HepG2 (cell line): ENCODE results near the gene TBX10. TPM values are rescaled to one million over a fixed set of nuclear protein-coding genes. Genes with fewer than 3 reads are reported as not detected.

Experiments used
- FOXM1 ChIP-seq: sonication (generic); formaldehyde crosslinking; IDR thresholded peaks from 2 replicates; pipeline ENCODE4 v1.5.0; 2020; ENCODE audit warnings: missing genetic modification reagents
- JUND ChIP-seq: sonication (generic); formaldehyde crosslinking; IDR thresholded peaks from 2 replicates; pipeline ENCODE4 v1.8.0; 2022; ENCODE audit warnings: mild to moderate bottlenecking, missing genetic modification reagents
- LRRFIP1 ChIP-seq: sonication (generic); formaldehyde crosslinking; conservative IDR thresholded peaks from 2 replicates; pipeline ENCODE4 v1.4.0; 2020; ENCODE audit warnings: missing genetic modification reagents
- MYPOP ChIP-seq: sonication (generic); formaldehyde crosslinking; IDR thresholded peaks from 2 replicates; pipeline ENCODE4 v1.8.1; 2023; ENCODE audit warnings: mild to moderate bottlenecking, moderate library complexity, missing genetic modification reagents
- PITX1 ChIP-seq: sonication (generic); formaldehyde crosslinking; IDR thresholded peaks from 2 replicates; pipeline ENCODE4 v1.5.1; 2020; ENCODE audit warnings: mild to moderate bottlenecking, missing genetic modification reagents
- POLR2AphosphoS5 ChIP-seq: IDR thresholded peaks from 2 replicates; pipeline ENCODE4 v1.6.1; 2012; ENCODE audit warnings: low read depth, low read length
- PRDM15 ChIP-seq: sonication (generic); formaldehyde crosslinking; IDR thresholded peaks from 2 replicates; pipeline ENCODE4 v1.4.0; 2020; ENCODE audit warnings: missing genetic modification reagents
- PRMT3 ChIP-seq: sonication (generic); formaldehyde crosslinking; IDR thresholded peaks from 2 replicates; pipeline ENCODE4 v1.8.1; 2022; ENCODE audit warnings: low read depth, mild to moderate bottlenecking, moderate library complexity, missing genetic modification reagents, borderline replicate concordance
- RARA ChIP-seq: IDR thresholded peaks from 2 replicates; pipeline ENCODE4 v1.6.1; 2016; ENCODE audit warnings: missing genetic modification reagents, missing compliant biosample characterization
- RBFOX2 ChIP-seq: fragments of 200-400 bp; formaldehyde crosslinking; IDR thresholded peaks from 2 replicates; pipeline ENCODE4 v1.6.1; 2017; ENCODE audit warnings: low read depth, mild to moderate bottlenecking, low read length
- SNAI1 ChIP-seq: sonication (generic); formaldehyde crosslinking; IDR thresholded peaks from 2 replicates; pipeline ENCODE4 v1.5.0; 2020; ENCODE audit warnings: mild to moderate bottlenecking, missing genetic modification reagents, borderline replicate concordance
- SP5 ChIP-seq: IDR thresholded peaks from 2 replicates; pipeline ENCODE4 v1.6.1; 2016; ENCODE audit warnings: low read depth, borderline replicate concordance
- ZMYM3 ChIP-seq: sonication (generic); formaldehyde crosslinking; IDR thresholded peaks from 2 replicates; pipeline ENCODE4 v1.5.1; 2020; ENCODE audit warnings: mild to moderate bottlenecking, missing genetic modification reagents
- ZNF20 ChIP-seq: sonication (generic); formaldehyde crosslinking; IDR thresholded peaks from 2 replicates; pipeline ENCODE4 v1.4.0; 2020; ENCODE audit warnings: mild to moderate bottlenecking, moderate library complexity, missing genetic modification reagents
- ZNF205 ChIP-seq: IDR thresholded peaks from 2 replicates; pipeline ENCODE4 v1.6.1; 2018; ENCODE audit warnings: missing biosample characterization, missing genetic modification reagents
- ZNF275 ChIP-seq: sonication (generic); formaldehyde crosslinking; IDR thresholded peaks from 2 replicates; pipeline ENCODE4 v1.8.0; 2022; ENCODE audit warnings: missing genetic modification reagents, mild to moderate bottlenecking, inconsistent platforms, borderline replicate concordance
- ZNF724P ChIP-seq: sonication (generic); formaldehyde crosslinking; IDR thresholded peaks from 2 replicates; pipeline ENCODE4 v1.8.0; 2022; ENCODE audit warnings: missing genetic modification reagents, borderline replicate concordance
- ZNF800 ChIP-seq: sonication (generic); formaldehyde crosslinking; IDR thresholded peaks from 2 replicates; pipeline ENCODE4 v1.4.0; 2020; ENCODE audit warnings: missing genetic modification reagents
- polyA plus RNA-seq, 8 experiments: library from polyadenylated mRNA; depleted of rRNA in 3 of 8; stranded (reverse) in 7 of 8; unstranded in 1 of 8; fragments of >200 nt; fragmentation: Illumina TruSeq in 4 of 8; extraction: Trizol in 4 of 8; gene quantifications; 2 replicates each; pipeline versions ENCODE4 v1.2.1 to v1.2.3, GENCODE V29; 2011 to 2016; ENCODE audit warnings: low read depth in 4 of 8, missing spikeins in 1 of 8, mixed read lengths in 1 of 8; ENCODE audit not compliant: insufficient read depth in 1 of 8
- total RNA-seq, 5 experiments: library from RNA; depleted of rRNA; stranded (reverse); fragments of >200 nt; fragmentation: Illumina TruSeq; extraction: Trizol; gene quantifications; 2 replicates each; pipeline ENCODE4 v1.2.3, GENCODE V29; 2016; ENCODE audit warnings: low read depth in 1 of 5

The TBX10 gene
- total and polyA plus RNA-seq, 2 of the 13 experiments (the other 11 are each of a cell fraction or from before 2014, with no cell fraction given) = 0.27 to 1.7 TPM

- no peak for TF ChIP-seq LRRFIP1 (CRISPR knock-in tag)
- no peak for TF ChIP-seq ZNF800 (CRISPR knock-in tag)
- no peak for TF ChIP-seq PRMT3 (CRISPR knock-in tag)
- no peak for TF ChIP-seq RARA
- TF ChIP-seq ZNF20 (CRISPR knock-in tag) = no peak
- no peak; the same call in 1 of the 2 replicates for TF ChIP-seq ZNF205 (CRISPR knock-in tag)
- TF ChIP-seq SNAI1 (CRISPR knock-in tag) = no peak
- TF ChIP-seq POLR2AphosphoS5 = peak; percentile 72
- TF ChIP-seq ZNF275 = no peak
- no peak for TF ChIP-seq JUND
- TF ChIP-seq PRDM15 (CRISPR knock-in tag) = no peak
- TF ChIP-seq ZNF724P (CRISPR knock-in tag) = no peak
- TF ChIP-seq SP5 = peak; percentile 70
- peak; percentile 96 for TF ChIP-seq MYPOP (CRISPR knock-in tag)
- TF ChIP-seq FOXM1 = no peak
- TF ChIP-seq ZMYM3 (CRISPR knock-in tag) = no peak
- TF ChIP-seq RBFOX2 = peak; percentile 95
- TF ChIP-seq PITX1 = no peak; the same call in 1 of the 2 replicates
Measured at GRCh38 chr11:67606492-67607295, 32.9 kb downstream of the TBX10 start, which contains the start of gene NDUFV1 (continued).
